ENCODE data around the gene SNX32. TPM values are rescaled to one million over a fixed set of nuclear protein-coding genes. Genes with fewer than 3 reads are reported as not detected.
A peak's percentile ranks its signal among the peaks of the same experiment; 100 is the strongest.

Gene SNX32
- total and polyA plus RNA-seq, 9 of the 15 experiments (the other 6 are each of a cell fraction or from before 2014, with no cell fraction given): 0.03 TPM; not detected in 7

GRCh38 chr11:65899356-65900124 lies 65.8 kb downstream of the SNX32 start (continued):
- TF ChIP-seq AFF4 (CRISPR knock-in tag; IDR thresholded peaks at IDR 0.05): peak; percentile 95
- no peak for TF ChIP-seq CEBPB (tag; IDR thresholded peaks at IDR 0.05)
- peak; percentile 97 for TF ChIP-seq MAX (CRISPR knock-in tag; IDR thresholded peaks at IDR 0.05)
- no peak for TF ChIP-seq ZNF133 (CRISPR knock-in tag; IDR thresholded peaks at IDR 0.05)
- no peak for TF ChIP-seq ZNF583 (CRISPR knock-in tag; IDR thresholded peaks at IDR 0.05)
- no peak for TF ChIP-seq ZBTB34 (CRISPR knock-in tag; IDR thresholded peaks at IDR 0.05)
- TF ChIP-seq FUS (optimal IDR thresholded peaks at IDR 0.05; ENCODE audit: low read depth, low read length): peak; percentile 93
- TF ChIP-seq FOXP4 (CRISPR knock-in tag; IDR thresholded peaks at IDR 0.05; ENCODE audit: borderline replicate concordance): peak; percentile 21; the same call in 1 of the 2 replicates
- peak; percentile 47; the same call in 1 of the 2 replicates for TF ChIP-seq SRSF1 (IDR thresholded peaks at IDR 0.05; ENCODE audit: low read depth, low read length)
- TF ChIP-seq HDAC2 (IDR thresholded peaks at IDR 0.05): peak; percentile 68
- peak; percentile 10 for TF ChIP-seq SRSF7 (optimal IDR thresholded peaks at IDR 0.05; ENCODE audit: low read depth, low read length)
- peak in 1 of 3 experiments; percentile 51; a peak in 1 of 6 replicates for TF ChIP-seq ZBTB11 (CRISPR knock-in tag; IDR thresholded peaks at IDR 0.05)
